HEK293 (cell line): ENCODE data around the gene PAQR8.

Experiments
- GLIS1 ChIP-seq: fragments of 450-650 bp; formaldehyde crosslinking; IDR thresholded peaks from 2 replicates; pipeline ENCODE4 v1.5.1; 2016; ENCODE audit warnings: missing biosample characterization, missing genetic modification characterization
- KLF17 ChIP-seq: fragments of 450-650 bp; formaldehyde crosslinking; IDR thresholded peaks from 2 replicates; pipeline ENCODE4 v1.5.1; 2016; ENCODE audit warnings: missing biosample characterization, missing genetic modification characterization
- MYNN ChIP-seq: fragments of 450-650 bp; formaldehyde crosslinking; IDR thresholded peaks from 2 replicates; pipeline ENCODE4 v1.5.1; 2016; ENCODE audit warnings: missing biosample characterization, missing genetic modification characterization, borderline replicate concordance
- PRDM1 ChIP-seq: fragments of 450-650 bp; formaldehyde crosslinking; IDR thresholded peaks from 2 replicates; pipeline ENCODE4; 2016; ENCODE audit warnings: missing biosample characterization, missing genetic modification characterization
- REST ChIP-seq: fragments of 450-650 bp; formaldehyde crosslinking; IDR thresholded peaks from 2 replicates; pipeline ENCODE4 v1.5.1; 2016; ENCODE audit warnings: missing biosample characterization, missing genetic modification characterization
- SCRT2 ChIP-seq: fragments of 450-650 bp; formaldehyde crosslinking; IDR thresholded peaks from 2 replicates; pipeline ENCODE4 v1.5.1; 2016; ENCODE audit warnings: missing biosample characterization, missing genetic modification characterization
- TCF7L2 ChIP-seq: IDR thresholded peaks from 2 replicates; pipeline ENCODE4 v1.6.1; 2011; ENCODE audit warnings: low read depth, mild to moderate bottlenecking, inconsistent platforms, low read length, moderate library complexity, borderline replicate concordance
- ZFP69B ChIP-seq: fragments of 450-650 bp; formaldehyde crosslinking; IDR thresholded peaks from 2 replicates; pipeline ENCODE4 v1.5.1; 2016; ENCODE audit warnings: missing biosample characterization, missing genetic modification characterization
- ZNF114 ChIP-seq: fragments of 450-650 bp; formaldehyde crosslinking; IDR thresholded peaks from 2 replicates; pipeline ENCODE4 v1.5.0; 2017; ENCODE audit warnings: missing biosample characterization, missing genetic modification characterization
- ZNF133 ChIP-seq: fragments of 450-650 bp; formaldehyde crosslinking; IDR thresholded peaks from 2 replicates; pipeline ENCODE4 v1.5.1; 2016; ENCODE audit warnings: missing biosample characterization, missing genetic modification characterization
- ZNF16 ChIP-seq: fragments of 450-650 bp; formaldehyde crosslinking; IDR thresholded peaks from 2 replicates; pipeline ENCODE4 v1.5.1; 2016; ENCODE audit warnings: low read depth, missing biosample characterization, missing genetic modification characterization
- ZNF169 ChIP-seq: fragments of 450-650 bp; formaldehyde crosslinking; IDR thresholded peaks from 2 replicates; pipeline ENCODE4 v1.5.1; 2016; ENCODE audit warnings: missing biosample characterization, missing genetic modification characterization
- ZNF19 ChIP-seq: fragments of 450-650 bp; formaldehyde crosslinking; IDR thresholded peaks from 2 replicates; pipeline ENCODE4; 2016; ENCODE audit warnings: missing biosample characterization, missing genetic modification characterization, low read depth
- ZNF239 ChIP-seq: fragments of 450-650 bp; formaldehyde crosslinking; IDR thresholded peaks from 2 replicates; pipeline ENCODE4 v1.5.1; 2016; ENCODE audit warnings: missing biosample characterization, missing genetic modification characterization
- ZNF26 ChIP-seq: fragments of 450-650 bp; formaldehyde crosslinking; IDR thresholded peaks from 2 replicates; pipeline ENCODE4 v1.5.1; 2016; ENCODE audit warnings: missing biosample characterization, missing genetic modification characterization
- ZNF274 ChIP-seq, 2 experiments: fragments of 200-500 bp in 1 of 2; fragments of 450-650 bp in 1 of 2; sonication (Bioruptor generic) in 1 of 2; formaldehyde crosslinking in 1 of 2; IDR thresholded peaks; 2 replicates each; pipeline versions ENCODE4 v1.5.1 to v1.6.1; 2014 to 2016; ENCODE audit warnings: borderline replicate concordance in 1 of 2, inconsistent platforms in 1 of 2, low read length in 1 of 2, missing biosample characterization in 1 of 2, missing genetic modification characterization in 1 of 2
- ZNF324 ChIP-seq: fragments of 450-650 bp; formaldehyde crosslinking; IDR thresholded peaks from 2 replicates; pipeline ENCODE4 v1.5.1; 2016; ENCODE audit warnings: missing biosample characterization, missing genetic modification characterization
- ZNF362 ChIP-seq: fragments of 450-650 bp; formaldehyde crosslinking; IDR thresholded peaks from 2 replicates; pipeline ENCODE4 v1.5.1; 2016; ENCODE audit warnings: missing biosample characterization, missing genetic modification characterization
- ZNF37A ChIP-seq: fragments of 450-650 bp; IDR thresholded peaks from 2 replicates; pipeline ENCODE4 v1.5.1; 2018; ENCODE audit warnings: missing biosample characterization, missing genetic modification characterization
- ZNF514 ChIP-seq: fragments of 450-650 bp; formaldehyde crosslinking; IDR thresholded peaks from 2 replicates; pipeline ENCODE4 v1.5.1; 2016; ENCODE audit warnings: missing biosample characterization, missing genetic modification characterization
- ZNF518A ChIP-seq: fragments of 450-650 bp; formaldehyde crosslinking; conservative IDR thresholded peaks from 2 replicates; pipeline ENCODE4 v1.5.1; 2016; ENCODE audit warnings: low read depth, missing biosample characterization, missing genetic modification characterization
- ZNF629 ChIP-seq: fragments of 450-650 bp; formaldehyde crosslinking; IDR thresholded peaks from 2 replicates; pipeline ENCODE4 v1.5.1; 2017; ENCODE audit warnings: missing biosample characterization, missing genetic modification characterization
- ZNF654 ChIP-seq: fragments of 450-650 bp; formaldehyde crosslinking; IDR thresholded peaks from 2 replicates; pipeline ENCODE4 v1.5.1; 2016; ENCODE audit warnings: low read depth, missing biosample characterization, missing genetic modification characterization
- ZNF660 ChIP-seq: fragments of 450-650 bp; IDR thresholded peaks from 2 replicates; pipeline ENCODE4 v1.5.1; 2018; ENCODE audit warnings: missing biosample characterization, mild to moderate bottlenecking, missing genetic modification characterization
- ZNF707 ChIP-seq: fragments of 450-650 bp; formaldehyde crosslinking; IDR thresholded peaks from 2 replicates; pipeline ENCODE4 v1.5.1; 2016; ENCODE audit warnings: missing biosample characterization, missing genetic modification characterization
- ZNF791 ChIP-seq: fragments of 450-650 bp; formaldehyde crosslinking; IDR thresholded peaks from 2 replicates; pipeline ENCODE4 v1.5.1; 2016; ENCODE audit warnings: missing biosample characterization, missing genetic modification characterization

The PAQR8 gene

GRCh38 chr6:52419809-52420667 lies 58.1 kb downstream of the PAQR8 start, which contains the start of gene EFHC1 (continued):
- no peak for TF ChIP-seq ZNF518A (tag by site-specific recombination)
- peak; percentile 23; the same call in 1 of the 2 replicates for TF ChIP-seq ZNF629 (tag by site-specific recombination)
- TF ChIP-seq ZNF169 (tag by site-specific recombination) = no peak
- TF ChIP-seq ZNF514 (tag by site-specific recombination) = no peak
- no peak for TF ChIP-seq ZNF654 (tag by site-specific recombination)
- no peak for TF ChIP-seq PRDM1 (tag by site-specific recombination)
- TF ChIP-seq ZNF791 = no peak
- no peak for TF ChIP-seq SCRT2 (tag by site-specific recombination)
- TF ChIP-seq TCF7L2 = no peak
- peak; percentile 81 for TF ChIP-seq ZNF660 (tag by site-specific recombination)
- TF ChIP-seq ZNF114 (tag by site-specific recombination) = no peak
- no peak for TF ChIP-seq ZNF707
- no peak for TF ChIP-seq ZNF274 (IDR thresholded peaks at IDR 0.05; ENCODE audit: low read length)
- no peak for TF ChIP-seq ZNF274 (tag by site-specific recombination; IDR thresholded peaks at IDR 0.05; ENCODE audit: borderline replicate concordance)
- no peak for TF ChIP-seq ZNF19 (tag by site-specific recombination)
- TF ChIP-seq KLF17 (tag by site-specific recombination) = peak; percentile 37; the same call in 1 of the 2 replicates
- TF ChIP-seq ZNF26 (tag by site-specific recombination) = no peak
- TF ChIP-seq ZNF133 = no peak
- no peak for TF ChIP-seq ZNF362
- TF ChIP-seq ZNF16 = no peak
- no peak for TF ChIP-seq ZNF37A (tag by site-specific recombination)
- TF ChIP-seq ZNF324 (tag by site-specific recombination) = no peak
- 0 out of 2 replicates have a peak, but pooled peaks have one; percentile 14 for TF ChIP-seq ZFP69B
- no peak for TF ChIP-seq ZNF239 (tag by site-specific recombination)
- TF ChIP-seq REST (tag by site-specific recombination) = peak; percentile 29; the same call in 1 of the 2 replicates
- peak; percentile 98 for TF ChIP-seq MYNN
- TF ChIP-seq GLIS1 = 0 out of 2 replicates have a peak, but pooled peaks have one; percentile 28
